Neural cell (in vitro differentiated cells): ENCODE measurements around the gene SELENOW.

Experiments used
- EZH2 ChIP-seq: fragments of 200-600, 300-800 bp; shearing (Covaris generic), sonication (generic); IDR thresholded peaks from 2 replicates; pipeline ENCODE4 v1.6.1; 2014; ENCODE audit warnings: antibody characterized with exemption, low read length, borderline replicate concordance, mild to moderate bottlenecking; ENCODE audit not compliant: insufficient read depth, poor library complexity, severe bottlenecking
- TF ChIP-seq, protein P1 (sequence below): fragments of 450-650 bp; IDR thresholded peaks from 2 replicates; pipeline ENCODE4 v1.5.1; 2014; ENCODE audit warnings: antibody characterized with exemption, mild to moderate bottlenecking, moderate library complexity; ENCODE audit not compliant: poor library complexity, severe bottlenecking

DNA sequence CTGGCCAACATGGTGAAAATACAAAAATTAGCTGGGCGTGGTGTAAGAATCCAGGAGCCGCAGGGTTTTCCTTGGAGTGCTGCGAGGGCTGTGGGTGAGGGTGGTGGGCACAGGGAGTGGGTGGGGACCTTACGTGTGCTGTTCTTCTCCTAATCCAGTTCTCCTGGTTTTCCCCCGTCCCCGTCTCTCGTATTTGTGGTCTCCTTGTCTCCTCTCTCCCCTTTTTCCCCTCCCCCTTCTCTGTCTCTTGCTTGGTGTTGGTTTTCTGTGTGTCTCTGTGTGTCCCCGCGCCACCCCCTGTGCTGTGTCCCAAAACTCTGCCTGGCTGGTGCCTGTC, 1.7 kb downstream of the SELENOW start:
- no peak for TF ChIP-seq EZH2
- TF ChIP-seq, protein P1, sequence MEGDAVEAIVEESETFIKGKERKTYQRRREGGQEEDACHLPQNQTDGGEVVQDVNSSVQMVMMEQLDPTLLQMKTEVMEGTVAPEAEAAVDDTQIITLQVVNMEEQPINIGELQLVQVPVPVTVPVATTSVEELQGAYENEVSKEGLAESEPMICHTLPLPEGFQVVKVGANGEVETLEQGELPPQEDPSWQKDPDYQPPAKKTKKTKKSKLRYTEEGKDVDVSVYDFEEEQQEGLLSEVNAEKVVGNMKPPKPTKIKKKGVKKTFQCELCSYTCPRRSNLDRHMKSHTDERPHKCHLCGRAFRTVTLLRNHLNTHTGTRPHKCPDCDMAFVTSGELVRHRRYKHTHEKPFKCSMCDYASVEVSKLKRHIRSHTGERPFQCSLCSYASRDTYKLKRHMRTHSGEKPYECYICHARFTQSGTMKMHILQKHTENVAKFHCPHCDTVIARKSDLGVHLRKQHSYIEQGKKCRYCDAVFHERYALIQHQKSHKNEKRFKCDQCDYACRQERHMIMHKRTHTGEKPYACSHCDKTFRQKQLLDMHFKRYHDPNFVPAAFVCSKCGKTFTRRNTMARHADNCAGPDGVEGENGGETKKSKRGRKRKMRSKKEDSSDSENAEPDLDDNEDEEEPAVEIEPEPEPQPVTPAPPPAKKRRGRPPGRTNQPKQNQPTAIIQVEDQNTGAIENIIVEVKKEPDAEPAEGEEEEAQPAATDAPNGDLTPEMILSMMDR, result no peak
